Activated CD4-positive, alpha-beta T cell treated with anti-CD3 and anti-CD28 coated beads, Interleukin-2, amount 50 U/mL, for 24 hours (primary cell): Measurements from ENCODE around the gene GABARAPL1.
A peak's percentile ranks its signal among the peaks of the same experiment; 100 is the strongest.
"Not testable (repeated sequence)": the region's sequence is repeated elsewhere in the genome, so short reads cannot be mapped to it uniquely, and the experiment has no call there.

Source experiments
- DNase-seq, 2 donors: peaks; one replicate each; pipeline ENCODE4 v3.0.0-alpha.2; 2020; ENCODE audit warnings: low read depth in 1 of 2, low spot score in 1 of 2

The GABARAPL1 gene

GRCh38 chr12:10197879-10198278 lies 14.8 kb upstream of the GABARAPL1 start:
- DNase-seq: no peak

- DNase-seq: not testable (repeated sequence)
Measured at GRCh38 chr12:10204495-10204894, 8.2 kb upstream of the GABARAPL1 start.

GRCh38 chr12:10205220-10205807 lies 7.4 kb upstream of the GABARAPL1 start:
- no peak for DNase-seq

- DNase-seq: no peak
Measured at GRCh38 chr12:10207136-10207535, 5.5 kb upstream of the GABARAPL1 start.

- DNase-seq: no peak
Measured at GRCh38 chr12:10210225-10210624, 2.5 kb upstream of the GABARAPL1 start.

- DNase-seq: no peak
Measured at GRCh38 chr12:10211101-10211939, 1.4 kb upstream of the GABARAPL1 start.

GRCh38 chr12:10211940-10212738 lies 538 bp upstream of the GABARAPL1 start:
- peak; percentile 64 to 79 for DNase-seq

- peak; percentile 49 to 63 for DNase-seq
Measured at GRCh38 chr12:10213168-10214135, 775 bp downstream of the GABARAPL1 start.

- DNase-seq: no peak
Measured at GRCh38 chr12:10214136-10214894, 1.6 kb downstream of the GABARAPL1 start.

GRCh38 chr12:10214895-10215267 lies 2.2 kb downstream of the GABARAPL1 start:
- no peak for DNase-seq

GRCh38 chr12:10215436-10215835 lies 2.8 kb downstream of the GABARAPL1 start:
- no peak for DNase-seq

- DNase-seq: not testable (repeated sequence)
Measured at GRCh38 chr12:10215946-10216345, 3.3 kb downstream of the GABARAPL1 start.

- DNase-seq: no peak
Measured at GRCh38 chr12:10218021-10218420, 5.3 kb downstream of the GABARAPL1 start.

GRCh38 chr12:10220398-10221077 lies 7.9 kb downstream of the GABARAPL1 start:
- DNase-seq: no peak

- no peak for DNase-seq
Measured at GRCh38 chr12:10221846-10222245, 9.2 kb downstream of the GABARAPL1 start.

- no peak for DNase-seq
Measured at GRCh38 chr12:10223208-10223607, 10.5 kb downstream of the GABARAPL1 start.

- not testable (repeated sequence) for DNase-seq
Measured at GRCh38 chr12:10225426-10225825, 12.7 kb downstream of the GABARAPL1 start.

GRCh38 chr12:10226086-10226485 lies 13.4 kb downstream of the GABARAPL1 start:
- DNase-seq: no peak

- DNase-seq: no peak
Measured at GRCh38 chr12:10226731-10227130, 14.1 kb downstream of the GABARAPL1 start.
